Cardiac fibroblast (primary cell): Measurements from ENCODE around the gene PFN3.

Source experiments
- DNase-seq, 2 donors: peaks; one replicate each; pipeline versions ENCODE4 v3.0.0 to v3.0.0-alpha.2; 2010; ENCODE audit warnings: low read depth in 2 of 2
- H3K4me3 ChIP-seq, 2 donors: replicated peaks in 1 of 2; 1 replicate in 1 of 2; 2 replicates in 1 of 2; pipeline ENCODE4 v1.5.1; 2011; ENCODE audit warnings: low read depth in 2 of 2, low read length in 2 of 2, mild to moderate bottlenecking in 2 of 2, moderate library complexity in 1 of 2
- CTCF ChIP-seq: IDR thresholded peaks from one replicate; pipeline ENCODE4 v1.5.1; 2011; ENCODE audit warnings: low read depth, mild to moderate bottlenecking, low read length, inconsistent platforms

The PFN3 gene

GRCh38 chr5:177446200-177447065, 46.0 kb upstream of the PFN3 start, which contains the start of gene PRR7:
TSS of gene PRR7 (plus strand) at chr5:177446814. CDS start at chr5:177455068, 8,254 bp downstream.
- peak within 1 kb of the TSS; percentile 60 to 64 for H3K4me3 ChIP-seq
- no peak for TF ChIP-seq CTCF
- DNase-seq: peak; percentile 55 to 66

GRCh38 chr5:177445917-177446199, 45.4 kb upstream of the PFN3 start:
- H3K4me3 ChIP-seq: peak overlapping the region; percentile 60 to 64
- no peak for DNase-seq

DNA sequence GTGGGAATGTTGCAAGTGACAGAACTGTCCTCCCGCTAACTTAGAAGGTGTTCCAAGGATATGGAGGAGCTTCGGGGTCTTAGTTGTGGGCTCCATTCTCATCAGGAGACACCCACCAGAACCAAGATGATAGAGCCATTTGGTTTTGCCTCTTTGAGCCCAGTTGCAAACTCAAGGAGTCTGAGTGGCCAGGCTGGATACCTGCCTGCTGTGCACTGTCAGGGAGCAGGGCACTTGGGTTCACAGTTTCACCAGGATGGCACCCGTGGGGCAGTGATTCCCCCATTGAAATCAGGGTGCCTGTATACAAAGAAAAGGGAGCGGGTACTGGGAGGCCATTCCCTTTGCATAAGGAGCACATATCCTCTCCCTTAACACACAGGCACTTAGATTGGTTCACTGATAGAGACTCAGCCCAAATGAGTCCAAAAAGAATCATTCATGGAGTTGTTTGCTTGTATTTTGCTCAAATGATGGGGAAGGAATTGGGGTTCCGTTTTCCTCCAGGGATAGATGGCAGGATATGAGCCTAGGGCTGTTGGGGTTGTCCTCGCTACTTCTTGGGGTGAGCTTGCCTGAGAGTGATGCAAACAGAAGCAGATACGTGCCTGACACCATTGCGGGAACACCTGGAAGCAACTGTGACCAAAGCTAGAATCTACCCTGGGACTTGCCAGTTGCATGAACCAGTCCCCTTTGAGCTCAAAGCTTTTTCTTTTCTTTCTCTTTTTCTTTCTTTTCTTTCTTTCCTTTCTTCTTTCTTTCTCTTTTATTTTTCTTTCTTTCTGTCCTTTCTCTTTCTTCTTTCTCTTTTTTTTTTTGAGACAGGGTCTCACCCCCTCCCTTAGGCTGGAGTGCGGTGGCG, 44.8 kb upstream of the PFN3 start:
- H3K4me3 ChIP-seq: no peak overlapping the region
- no peak for DNase-seq
- no peak for TF ChIP-seq CTCF

More at GRCh38 chr5:177445917-177446199, 45.4 kb upstream of the PFN3 start:
- TF ChIP-seq CTCF: no peak

DNA sequence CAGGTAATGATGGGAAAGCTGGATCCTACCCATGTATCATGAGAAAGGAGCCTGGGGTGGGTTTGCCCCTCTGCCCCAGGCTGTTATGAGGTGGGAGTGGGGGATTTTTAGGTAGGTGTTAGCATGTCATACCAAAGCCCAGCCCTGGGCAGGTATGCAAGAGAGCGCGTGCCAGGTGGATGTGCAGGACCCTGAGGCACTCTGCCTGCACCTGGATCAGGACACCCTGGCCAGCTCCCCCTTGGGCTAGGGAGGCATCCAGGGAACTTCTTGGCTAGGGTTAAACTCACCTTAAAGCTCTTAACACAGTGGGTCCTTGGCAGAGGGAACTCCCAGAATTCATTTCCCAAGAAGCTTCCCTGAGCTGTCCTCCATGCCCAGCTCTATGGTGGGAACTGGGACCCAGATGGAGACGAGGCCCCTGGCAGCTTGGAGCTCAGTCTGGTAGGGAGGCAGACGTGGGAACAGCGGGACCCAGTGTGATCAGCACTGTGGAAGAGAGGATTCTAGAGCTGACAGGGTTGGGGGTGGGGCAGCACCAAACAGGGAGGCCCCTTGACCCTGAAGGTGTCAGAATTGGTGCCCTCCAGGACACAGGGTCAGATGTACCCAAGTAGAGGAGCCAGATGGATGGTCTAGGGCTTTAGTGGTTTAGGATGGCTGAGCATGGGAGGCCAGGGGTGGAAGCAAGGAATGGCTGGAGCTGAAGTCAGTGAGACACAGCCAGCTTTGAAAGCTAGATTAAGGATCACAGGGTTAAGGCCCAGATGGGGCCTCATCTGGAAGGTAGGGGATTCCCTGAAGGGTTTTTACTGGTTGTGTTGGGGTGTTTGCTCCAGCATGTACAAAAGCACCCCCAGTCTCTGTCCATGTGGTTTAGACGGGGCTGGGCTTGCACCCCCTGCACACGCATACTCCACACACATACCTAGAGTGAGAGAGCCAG, 43.9 kb upstream of the PFN3 start:
- TF ChIP-seq CTCF: no peak
- DNase-seq: no peak
- H3K4me3 ChIP-seq: no peak overlapping the region

DNA sequence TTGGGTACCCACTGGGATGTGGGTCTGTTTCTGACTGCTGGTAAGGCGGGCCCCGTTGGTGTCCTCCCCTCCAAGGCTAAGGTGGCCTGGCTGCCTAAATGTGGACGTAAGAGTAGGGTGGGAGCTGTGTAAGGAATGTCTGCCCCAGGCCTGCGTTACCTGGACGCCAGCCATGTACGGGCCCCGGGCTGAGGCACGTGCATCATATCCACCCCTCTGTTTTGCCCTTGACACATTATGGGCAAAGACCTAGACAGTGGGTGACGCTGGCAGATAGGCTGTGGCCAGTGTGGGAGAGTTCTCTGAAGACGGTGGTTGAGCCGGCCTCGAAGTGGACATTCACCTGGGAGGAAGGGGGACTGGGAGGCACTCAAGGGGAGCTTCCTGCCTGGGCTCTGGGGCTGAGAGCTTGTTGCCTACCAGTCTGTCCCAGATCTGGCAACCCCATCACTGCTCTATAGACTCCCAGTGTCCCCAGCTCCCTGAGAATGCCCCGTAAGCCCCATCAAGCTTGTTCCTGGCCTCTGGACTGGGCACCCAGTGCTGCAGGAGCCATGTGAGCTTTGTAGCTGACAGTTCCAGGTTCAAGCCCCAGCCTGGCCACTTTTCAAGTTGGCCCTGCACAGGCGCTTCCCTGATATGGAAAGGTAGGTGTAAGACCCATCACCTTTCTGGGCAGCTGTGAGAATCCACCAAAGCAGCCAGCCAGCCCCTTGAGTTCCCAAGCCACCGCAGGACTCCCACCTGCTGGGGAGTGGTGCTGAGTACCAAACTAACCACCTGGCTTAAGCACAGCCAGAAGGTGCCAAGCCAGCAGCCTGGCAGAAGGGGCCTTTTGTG, 42.9 kb upstream of the PFN3 start:
- no peak overlapping the region for H3K4me3 ChIP-seq
- TF ChIP-seq CTCF: no peak
- DNase-seq: no peak
